HG03354 (cell line): Measurements from ENCODE around the gene DFFB.

ENCODE experiments used
- ATAC-seq: cut with Tn5 transposase; IDR thresholded peaks from one replicate; pipeline ENCODE4 v1.9.1; 2021; ENCODE audit warnings: mild to moderate bottlenecking; ENCODE audit not compliant: unreplicated experiment, poor library complexity, severe bottlenecking

DFFB gene

GRCh38 chr1:3868464-3869006 is 11.3 kb downstream of the DFFB start:
- ATAC-seq, result no peak

- no peak for ATAC-seq
Measured at GRCh38 chr1:3869751-3870301, 12.6 kb downstream of the DFFB start.

- ATAC-seq, result no peak
Measured at GRCh38 chr1:3871451-3871805, 14.2 kb downstream of the DFFB start.

DNA sequence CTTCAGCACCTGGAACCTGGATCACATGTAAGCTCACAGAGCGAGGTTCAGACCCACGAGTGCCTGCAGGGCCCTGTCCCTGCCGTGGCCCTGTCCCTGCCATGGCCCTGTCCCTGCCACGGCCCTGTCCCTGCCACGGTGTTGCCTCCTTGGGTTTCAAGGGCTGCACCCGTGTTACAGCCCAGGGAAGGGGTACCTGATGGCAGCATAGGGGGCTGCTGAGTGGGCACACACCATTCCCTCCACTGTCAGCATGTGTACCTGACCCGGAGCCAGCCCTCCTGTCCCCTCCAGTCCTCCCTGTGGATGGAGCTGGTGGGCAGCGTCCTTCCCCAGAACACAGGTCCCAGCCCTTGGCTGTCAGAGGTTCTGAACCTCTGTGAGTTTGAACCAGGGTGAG is 15.3 kb downstream of the DFFB start:
- ATAC-seq, result no peak

GRCh38 chr1:3874736-3875135 is 17.5 kb downstream of the DFFB start:
- no peak for ATAC-seq

- no peak for ATAC-seq
Measured at GRCh38 chr1:3876716-3877115, 19.4 kb downstream of the DFFB start.

GRCh38 chr1:3879099-3879498 is 21.8 kb downstream of the DFFB start:
- no peak for ATAC-seq

DNA sequence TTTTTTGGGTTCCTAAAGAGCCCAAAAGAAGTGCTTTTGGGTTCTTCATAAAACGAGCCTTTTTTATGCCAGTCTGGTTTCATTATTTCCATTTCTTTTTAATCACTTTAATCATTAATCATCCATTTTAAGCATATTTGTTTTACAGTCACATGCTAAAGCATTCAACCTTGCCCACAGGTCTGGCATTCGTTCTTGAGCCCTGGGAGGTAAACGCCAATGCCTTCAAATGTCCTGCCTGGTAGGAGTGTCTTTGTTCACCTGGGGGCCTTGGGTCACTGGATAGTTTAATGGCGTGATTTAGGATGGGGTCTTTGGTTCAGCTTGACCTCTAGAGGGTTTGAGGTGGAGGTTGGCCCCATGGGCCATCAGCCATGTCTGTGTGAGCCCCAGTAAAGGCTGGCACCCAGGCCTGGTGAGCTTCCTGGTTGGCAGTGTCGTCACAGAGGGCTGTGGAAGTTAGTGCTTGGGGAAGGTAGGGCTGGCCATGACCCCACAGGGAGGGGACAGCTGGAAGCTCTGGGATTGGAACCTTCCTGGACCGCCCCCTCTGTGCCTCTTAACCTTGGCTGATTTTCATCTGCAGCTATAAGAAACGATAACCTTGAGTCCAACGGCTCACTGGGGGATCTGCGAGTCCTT is 22.6 kb downstream of the DFFB start:
- ATAC-seq, result no peak

GRCh38 chr1:3880429-3881192 is 23.3 kb downstream of the DFFB start:
- no peak for ATAC-seq

DNA sequence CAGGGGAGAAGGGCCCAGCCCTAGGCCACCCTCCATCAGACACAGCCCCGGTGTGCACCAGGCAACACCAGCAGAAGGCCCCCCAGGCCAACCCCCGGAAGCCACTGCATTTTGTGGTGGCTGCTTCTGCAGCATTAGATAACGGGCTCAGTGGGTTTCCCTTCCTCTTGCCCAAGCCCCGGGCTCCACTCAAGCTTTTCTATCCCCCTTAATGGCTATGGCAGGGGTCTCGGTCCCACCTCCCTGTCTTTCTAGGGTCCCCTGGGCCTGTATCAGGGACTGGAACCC is 23.9 kb downstream of the DFFB start:
- ATAC-seq, result no peak

- ATAC-seq, result no peak
Measured at GRCh38 chr1:3883194-3883925, 26.1 kb downstream of the DFFB start.

DNA sequence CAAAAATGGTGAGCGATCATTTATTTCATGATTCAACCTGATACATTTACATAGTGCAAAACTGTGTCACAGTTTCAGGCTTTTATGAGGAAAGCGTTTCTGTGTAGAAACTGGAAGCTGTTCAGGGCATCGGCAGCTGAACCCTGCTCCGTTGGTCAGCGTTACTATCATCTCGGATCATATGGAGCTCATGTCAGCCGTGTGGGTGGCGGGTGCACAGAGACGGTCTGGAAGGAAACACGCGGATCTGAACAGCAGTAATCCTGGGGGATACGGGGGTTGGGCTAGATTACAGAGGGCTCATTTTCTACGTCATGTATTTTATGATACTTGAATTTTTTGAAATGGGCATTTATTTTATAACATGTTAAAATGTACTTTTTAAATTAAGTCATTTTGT is 27.7 kb downstream of the DFFB start:
- no peak for ATAC-seq

- no peak for ATAC-seq
Measured at GRCh38 chr1:3885611-3886010, 28.3 kb downstream of the DFFB start.

- ATAC-seq, result no peak
Measured at GRCh38 chr1:3886106-3886670, 28.9 kb downstream of the DFFB start.

GRCh38 chr1:3886691-3887090 is 29.4 kb downstream of the DFFB start:
- ATAC-seq, result no peak

GRCh38 chr1:3888301-3888700 is 31.0 kb downstream of the DFFB start:
- no peak for ATAC-seq

DNA sequence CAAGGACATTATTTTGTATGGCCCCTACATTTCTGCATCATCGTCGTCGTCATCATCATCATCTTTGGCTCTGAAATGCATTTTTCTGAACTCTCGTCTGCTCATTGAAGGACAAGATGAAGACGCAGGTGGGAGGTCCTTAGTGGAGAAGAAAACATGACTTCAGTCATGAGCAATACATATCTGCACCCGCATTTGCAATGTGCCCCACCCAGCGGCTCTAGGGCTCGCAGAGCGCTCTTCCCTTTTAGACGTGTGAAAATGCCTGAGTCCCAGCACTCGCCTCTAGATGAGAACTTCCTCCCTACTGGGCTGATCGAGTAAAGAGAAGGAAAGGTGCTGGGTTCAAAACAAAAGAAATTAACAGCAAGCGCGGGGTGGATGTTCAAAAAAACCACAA is 32.7 kb downstream of the DFFB start:
- no peak for ATAC-seq

- ATAC-seq, result no peak
Measured at GRCh38 chr1:3890389-3891328, 33.4 kb downstream of the DFFB start.

DNA sequence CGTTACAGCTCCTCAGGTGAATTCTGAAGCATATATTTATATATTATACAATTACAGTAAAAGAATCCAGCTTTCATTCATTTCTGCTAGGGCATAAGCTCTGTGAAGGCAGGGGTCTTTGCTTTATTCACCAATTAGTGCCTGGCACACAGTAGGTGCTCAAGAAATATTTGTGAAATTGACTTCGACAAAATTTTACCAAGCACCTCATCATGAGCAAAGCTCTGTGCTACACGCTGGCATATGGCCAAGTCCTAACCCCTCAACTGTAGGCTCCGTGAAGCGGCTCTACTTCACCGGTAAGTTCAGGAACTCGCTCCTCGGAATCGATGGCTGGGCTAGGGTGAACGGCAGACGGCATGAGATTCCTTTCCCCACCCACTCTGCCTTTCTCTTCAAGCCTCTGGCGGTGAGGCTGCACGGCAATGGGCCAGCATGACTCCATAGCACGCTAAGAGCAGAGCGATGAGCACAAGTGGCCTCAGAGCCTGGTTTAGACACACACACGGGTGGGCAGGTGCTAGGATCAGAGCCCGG is 34.1 kb downstream of the DFFB start:
- ATAC-seq, result no peak
